ENCODE measurements around the gene NUDT21. TPM values are rescaled to one million over a fixed set of nuclear protein-coding genes. Genes with fewer than 3 reads are reported as not detected.
A peak's percentile ranks its signal among the peaks of the same experiment; 100 is the strongest.
"Not testable (repeated sequence)": the region's sequence is repeated elsewhere in the genome, so short reads cannot be mapped to it uniquely, and the experiment has no call there.

NUDT21 gene
- 146 TPM for polyA plus RNA-seq (2013, experiment 1 of 2)
- polyA plus RNA-seq (2013, experiment 2 of 2): 131 TPM

GRCh38 chr16:56450986-56451752, at the start of gene NUDT21, which contains the start of gene OGFOD1:
Gene NUDT21, minus strand, starts transcription at chr16:56451332. Its CDS starts 130 bp downstream, at chr16:56451202.
Gene OGFOD1, plus strand, starts transcription at chr16:56451554. Its CDS starts 59 bp downstream, at chr16:56451613.
- peak within 1 kb of the TSS; percentile 80 for H3K4me3 ChIP-seq (ENCODE audit: low read length)
- H3K4me1 ChIP-seq (ENCODE audit: insufficient read depth, low read length): peaks cover 12% of the 10 kb centered on the region
- peaks cover 49% of the 10 kb centered on the region for H3K36me3 ChIP-seq (ENCODE audit: insufficient read depth, low read length)
- peak within 1 kb of the TSS; percentile 77 for H3K27ac ChIP-seq (ENCODE audit: low read depth, low read length)
- WGBS: under 1% methylated on average over 56 of the region's 56 CpGs
- peak within 1 kb of the TSS; percentile 84 for H3K9ac ChIP-seq (ENCODE audit: low read depth, low read length)
- H3K9me3 ChIP-seq (ENCODE audit: insufficient read depth, low read depth, low read length): no peaks in the 10 kb centered on the region
- H3K27me3 ChIP-seq (ENCODE audit: insufficient read depth, low read length): no peaks in the 10 kb centered on the region

DNA sequence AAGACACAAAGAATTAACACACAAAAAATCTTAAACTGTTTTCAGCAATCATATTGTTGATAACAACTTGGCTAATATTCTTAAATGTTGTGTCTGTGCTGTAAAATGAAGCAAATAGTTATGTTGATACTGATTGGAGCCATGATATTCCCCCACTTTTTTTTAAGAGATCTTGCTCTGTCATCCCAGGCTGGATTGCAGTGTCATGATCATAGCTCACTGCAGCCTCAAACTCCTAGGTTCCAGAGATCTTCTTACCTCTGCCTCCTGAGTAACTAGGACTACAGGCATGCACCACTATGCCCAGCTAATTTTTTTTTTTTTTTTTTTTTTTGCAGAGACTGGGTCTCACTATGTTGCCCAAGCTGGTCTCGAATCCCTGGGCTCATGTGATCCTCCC, 42.7 kb upstream of the NUDT21 start:
- Histone ChIP-seq H3K27ac (ENCODE audit: low read depth, low read length) (no peak overlapping the region), H3K27me3 (ENCODE audit: insufficient read depth, low read length) (no peaks in the 10 kb centered on the region), H3K9ac (ENCODE audit: low read depth, low read length) (no peak overlapping the region), H3K36me3 (ENCODE audit: insufficient read depth, low read length) (peaks cover 26% of the 10 kb centered on the region), H3K4me1 (ENCODE audit: insufficient read depth, low read length) (no peaks in the 10 kb centered on the region), H3K4me3 (ENCODE audit: low read length) (no peak overlapping the region), H3K9me3 (ENCODE audit: insufficient read depth, low read depth, low read length) (no peaks in the 10 kb centered on the region)
- 100% methylated on average over 1 of the region's 1 CpG for WGBS

GRCh38 chr16:56493126-56493525, 42.0 kb upstream of the NUDT21 start:
- Histone ChIP-seq H3K9ac (ENCODE audit: low read depth, low read length) (no peak overlapping the region), H3K27ac (ENCODE audit: low read depth, low read length) (no peak overlapping the region), H3K27me3 (ENCODE audit: insufficient read depth, low read length) (no peaks in the 10 kb centered on the region), H3K4me1 (ENCODE audit: insufficient read depth, low read length) (no peaks in the 10 kb centered on the region), H3K9me3 (ENCODE audit: insufficient read depth, low read depth, low read length) (no peaks in the 10 kb centered on the region), H3K36me3 (ENCODE audit: insufficient read depth, low read length) (peaks cover 19% of the 10 kb centered on the region), H3K4me3 (ENCODE audit: low read length) (no peak overlapping the region)
- WGBS: 85% methylated on average over 2 of the region's 2 CpGs

GRCh38 chr16:56491657-56492261, 40.6 kb upstream of the NUDT21 start:
- H3K4me3 ChIP-seq (ENCODE audit: low read length): no peak overlapping the region
- no peak overlapping the region for H3K9ac ChIP-seq (ENCODE audit: low read depth, low read length)
- 92% methylated on average over 4 of the region's 4 CpGs for WGBS
- H3K4me1 ChIP-seq (ENCODE audit: insufficient read depth, low read length): no peaks in the 10 kb centered on the region
- no peaks in the 10 kb centered on the region for H3K9me3 ChIP-seq (ENCODE audit: insufficient read depth, low read depth, low read length)
- no peak overlapping the region for H3K27ac ChIP-seq (ENCODE audit: low read depth, low read length)
- H3K27me3 ChIP-seq (ENCODE audit: insufficient read depth, low read length): no peaks in the 10 kb centered on the region
- peaks cover 5% of the 10 kb centered on the region for H3K36me3 ChIP-seq (ENCODE audit: insufficient read depth, low read length)

- H3K9me3 ChIP-seq (ENCODE audit: insufficient read depth, low read depth, low read length); H3K4me3 ChIP-seq (ENCODE audit: low read length); H3K9ac ChIP-seq (ENCODE audit: low read depth, low read length); H3K27ac ChIP-seq (ENCODE audit: low read depth, low read length); H3K27me3 ChIP-seq (ENCODE audit: insufficient read depth, low read length); H3K4me1 ChIP-seq (ENCODE audit: insufficient read depth, low read length): not testable (repeated sequence)
- H3K36me3 ChIP-seq (ENCODE audit: insufficient read depth, low read length): peaks cover 12% of the 10 kb centered on the region
- WGBS: 100% methylated on average over 1 of the region's 1 CpG
These were observed 37.7 kb upstream of the NUDT21 start for GRCh38 chr16:56488868-56489267.

DNA sequence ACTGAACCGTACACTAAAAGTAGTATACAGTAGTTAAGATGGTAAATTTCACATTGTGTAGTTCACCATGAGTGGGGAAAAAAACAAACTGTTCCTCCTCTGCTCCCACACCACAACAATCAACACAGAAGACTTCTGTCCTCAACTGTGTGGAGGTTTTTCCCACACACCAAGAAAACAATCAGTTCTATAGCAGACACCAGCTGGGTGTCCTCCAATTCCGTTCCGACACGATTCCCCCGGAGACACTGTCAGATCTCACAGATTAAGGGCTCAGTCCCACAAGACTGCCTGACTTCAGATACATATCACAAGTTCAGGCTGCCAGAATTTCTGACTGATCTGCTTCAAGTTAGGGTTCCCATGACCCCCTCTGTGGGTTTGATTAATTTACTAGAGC, 36.9 kb upstream of the NUDT21 start:
- Histone ChIP-seq H3K4me1 (ENCODE audit: insufficient read depth, low read length) (no peaks in the 10 kb centered on the region), H3K4me3 (ENCODE audit: low read length) (no peak overlapping the region), H3K36me3 (ENCODE audit: insufficient read depth, low read length) (peaks cover 16% of the 10 kb centered on the region), H3K27ac (ENCODE audit: low read depth, low read length) (no peak overlapping the region), H3K27me3 (ENCODE audit: insufficient read depth, low read length) (no peaks in the 10 kb centered on the region), H3K9me3 (ENCODE audit: insufficient read depth, low read depth, low read length) (no peaks in the 10 kb centered on the region), H3K9ac (ENCODE audit: low read depth, low read length) (no peak overlapping the region)
- 84% methylated on average over 5 of the region's 5 CpGs for WGBS

- H3K9ac ChIP-seq (ENCODE audit: low read depth, low read length): no peak overlapping the region
- no peaks in the 10 kb centered on the region for H3K4me1 ChIP-seq (ENCODE audit: insufficient read depth, low read length)
- no peak overlapping the region for H3K4me3 ChIP-seq (ENCODE audit: low read length)
- no peaks in the 10 kb centered on the region for H3K27me3 ChIP-seq (ENCODE audit: insufficient read depth, low read length)
- H3K9me3 ChIP-seq (ENCODE audit: insufficient read depth, low read depth, low read length): no peaks in the 10 kb centered on the region
- no peak overlapping the region for H3K27ac ChIP-seq (ENCODE audit: low read depth, low read length)
- peaks cover 28% of the 10 kb centered on the region for H3K36me3 ChIP-seq (ENCODE audit: insufficient read depth, low read length)
These were observed 32.3 kb upstream of the NUDT21 start for GRCh38 chr16:56483394-56483793.

- 87% methylated on average over 5 of the region's 5 CpGs for WGBS
- Histone ChIP-seq H3K27ac (ENCODE audit: low read depth, low read length) (no peak overlapping the region), H3K27me3 (ENCODE audit: insufficient read depth, low read length) (no peaks in the 10 kb centered on the region), H3K9me3 (ENCODE audit: insufficient read depth, low read depth, low read length) (no peaks in the 10 kb centered on the region), H3K9ac (ENCODE audit: low read depth, low read length) (no peak overlapping the region), H3K4me3 (ENCODE audit: low read length) (no peak overlapping the region), H3K36me3 (ENCODE audit: insufficient read depth, low read length) (peaks cover 34% of the 10 kb centered on the region), H3K4me1 (ENCODE audit: insufficient read depth, low read length) (no peaks in the 10 kb centered on the region)
These were observed 31.6 kb upstream of the NUDT21 start for GRCh38 chr16:56482683-56483236.

GRCh38 chr16:56481468-56482122, 30.5 kb upstream of the NUDT21 start:
- Histone ChIP-seq H3K4me3 (ENCODE audit: low read length) (no peak overlapping the region), H3K9me3 (ENCODE audit: insufficient read depth, low read depth, low read length) (no peaks in the 10 kb centered on the region), H3K36me3 (ENCODE audit: insufficient read depth, low read length) (peaks cover 45% of the 10 kb centered on the region), H3K9ac (ENCODE audit: low read depth, low read length) (no peak overlapping the region), H3K4me1 (ENCODE audit: insufficient read depth, low read length) (no peaks in the 10 kb centered on the region), H3K27me3 (ENCODE audit: insufficient read depth, low read length) (no peaks in the 10 kb centered on the region), H3K27ac (ENCODE audit: low read depth, low read length) (no peak overlapping the region)
- 93% methylated on average over 2 of the region's 2 CpGs for WGBS

DNA sequence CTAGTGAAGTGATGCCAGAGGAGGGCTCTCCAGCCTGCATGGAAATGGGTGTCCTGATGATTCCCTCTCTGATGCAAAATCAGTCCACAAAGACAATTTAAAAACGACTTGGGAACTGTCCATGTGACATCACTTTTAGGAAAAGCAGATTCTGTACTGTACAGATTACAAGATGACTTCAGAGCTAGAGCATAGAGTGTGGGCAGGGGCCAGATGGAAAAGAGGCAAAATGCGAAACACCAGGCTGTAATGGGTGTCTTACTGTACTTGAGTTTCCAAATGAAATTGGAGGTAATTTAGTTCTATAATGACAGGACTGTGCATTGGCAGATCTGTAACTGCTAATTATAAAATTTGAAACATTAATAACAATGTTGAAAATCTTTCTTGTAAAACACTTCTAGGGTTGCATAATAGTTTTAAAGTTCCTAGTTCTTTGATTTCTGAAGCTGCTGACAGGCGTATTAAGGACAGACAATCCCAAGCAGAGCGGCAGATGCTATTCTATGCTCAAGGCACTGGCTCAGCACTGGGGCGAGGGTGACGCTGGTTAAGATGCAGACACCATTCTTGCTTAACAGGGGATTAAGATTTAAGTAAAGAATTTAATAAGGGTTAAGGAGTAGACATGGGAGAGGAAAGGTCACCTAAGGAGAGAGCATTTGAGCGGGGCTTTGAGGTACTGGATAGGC, 29.8 kb upstream of the NUDT21 start:
- Histone ChIP-seq H3K4me1 (ENCODE audit: insufficient read depth, low read length) (no peaks in the 10 kb centered on the region), H3K4me3 (ENCODE audit: low read length) (no peak overlapping the region), H3K27ac (ENCODE audit: low read depth, low read length) (no peak overlapping the region), H3K9ac (ENCODE audit: low read depth, low read length) (no peak overlapping the region), H3K36me3 (ENCODE audit: insufficient read depth, low read length) (peaks cover 52% of the 10 kb centered on the region), H3K9me3 (ENCODE audit: insufficient read depth, low read depth, low read length) (no peaks in the 10 kb centered on the region), H3K27me3 (ENCODE audit: insufficient read depth, low read length) (no peaks in the 10 kb centered on the region)
- 90% methylated on average over 7 of the region's 7 CpGs for WGBS

Measured in HUES64 (cell line).